NOMO-1 treated with dmso at 0.1 percent for 144 hours (cell line): ENCODE measurements around the gene MCM6.
A peak's percentile ranks its signal among the peaks of the same experiment; 100 is the strongest.
"Not testable (repeated sequence)": the region's sequence is repeated elsewhere in the genome, so short reads cannot be mapped to it uniquely, and the experiment has no call there.

Source experiments
- DNase-seq: peaks from one replicate; lab custom pipeline; 2025; ENCODE audit not compliant: unreplicated experiment; lab: John Stamatoyannopoulos, UW

Gene MCM6

GRCh38 chr2:135822855-135823254 is 53.4 kb downstream of the MCM6 start:
- DNase-seq = no peak

DNA sequence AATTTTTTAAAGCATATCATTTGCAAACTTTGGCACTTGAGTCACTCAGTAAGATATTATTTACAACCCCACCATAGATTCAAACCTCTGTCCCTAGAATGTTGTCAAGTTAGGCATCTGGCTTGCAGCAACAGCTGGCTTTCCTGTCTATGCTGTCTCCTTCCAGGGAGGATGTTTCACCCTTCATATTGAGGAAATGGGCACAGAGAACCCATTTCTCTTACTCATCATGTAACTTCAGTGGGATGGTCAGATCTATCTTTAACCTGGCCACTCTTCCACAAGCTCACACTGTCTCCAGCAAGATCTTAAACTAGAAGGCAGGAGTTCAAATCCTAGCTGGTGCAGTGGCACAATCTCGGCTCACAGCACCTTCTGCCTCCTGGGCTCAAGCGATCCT is 55.1 kb downstream of the MCM6 start:
- no peak for DNase-seq

DNA sequence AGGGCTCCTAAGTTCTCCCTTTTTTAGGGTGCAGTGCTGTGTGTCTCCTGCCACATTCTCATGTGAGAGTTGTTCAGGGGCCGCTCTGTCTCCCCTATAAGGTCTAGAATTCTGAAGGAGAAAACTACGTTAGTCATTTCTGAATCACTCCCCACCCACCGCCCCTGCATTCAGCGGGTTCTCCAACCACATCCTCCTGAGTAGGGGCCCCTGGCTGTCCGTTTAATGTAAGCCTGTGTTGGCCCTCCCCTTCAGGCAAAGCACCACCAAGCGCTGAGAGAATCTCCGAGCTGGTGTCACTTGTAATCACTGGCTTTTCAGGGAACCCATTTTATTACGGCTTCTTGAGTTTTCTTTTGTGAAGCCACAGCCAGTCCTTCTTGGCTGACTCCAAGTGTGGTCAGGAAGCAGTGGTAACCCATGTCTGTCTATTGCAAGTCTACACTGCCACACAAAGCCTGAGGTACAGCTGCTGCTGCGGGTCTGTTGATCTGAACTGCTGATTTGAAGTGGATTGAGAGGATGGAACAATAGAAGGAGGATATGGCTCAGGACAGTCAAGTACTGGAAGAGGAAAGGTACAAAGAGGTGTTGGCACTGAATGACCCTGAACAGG is 56.1 kb downstream of the MCM6 start:
- no peak for DNase-seq

DNA sequence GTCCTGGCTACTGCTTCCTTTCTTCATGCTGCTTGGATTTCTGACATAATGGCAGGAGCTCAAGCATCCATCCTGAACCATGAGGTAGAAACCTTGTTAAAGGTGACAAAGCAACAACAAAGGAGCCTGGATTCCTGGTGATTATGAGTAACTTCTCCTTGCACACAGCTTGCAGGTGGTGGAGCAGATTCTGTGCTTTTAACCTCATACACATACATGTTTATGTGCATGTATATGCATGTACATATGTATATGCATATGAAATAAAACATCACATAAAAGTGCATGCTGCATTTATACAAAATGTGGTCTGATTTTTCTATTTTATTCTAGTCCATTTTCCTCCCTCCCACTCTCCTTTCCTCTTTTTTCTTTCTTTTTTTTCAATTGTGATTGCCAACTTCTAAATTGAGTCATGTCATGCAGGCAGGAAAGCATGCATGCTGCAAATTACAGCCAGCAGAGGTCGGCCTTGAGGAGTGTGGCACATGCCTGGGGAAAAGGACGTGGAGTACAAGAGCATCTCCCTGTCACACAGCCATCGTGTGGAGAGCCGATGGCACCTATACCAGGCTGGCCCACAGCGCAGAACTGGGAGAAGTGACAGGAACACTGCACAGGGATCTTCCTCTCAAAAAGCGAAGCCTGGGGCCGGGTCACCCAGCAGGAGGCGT is 57.2 kb downstream of the MCM6 start:
- DNase-seq = no peak

DNA sequence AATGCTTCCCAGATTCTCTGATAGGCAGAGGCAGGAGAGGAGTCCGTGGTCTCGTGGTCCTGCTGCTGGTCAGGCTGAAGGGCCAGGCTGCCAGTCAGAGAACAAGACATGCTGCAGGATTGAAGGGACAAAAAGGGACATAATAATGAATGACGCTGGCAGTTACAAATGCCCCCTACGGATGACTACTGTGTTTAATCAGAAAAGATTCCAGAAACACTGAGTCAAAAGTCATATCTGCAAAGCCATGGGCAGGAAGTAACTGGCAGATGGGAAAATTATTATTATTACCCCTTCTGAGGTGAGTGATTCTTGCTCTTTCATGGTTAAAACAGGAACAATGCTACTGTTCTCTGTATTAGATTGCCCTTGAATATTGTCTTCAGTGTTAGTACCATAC is 58.3 kb downstream of the MCM6 start:
- DNase-seq = no peak

DNA sequence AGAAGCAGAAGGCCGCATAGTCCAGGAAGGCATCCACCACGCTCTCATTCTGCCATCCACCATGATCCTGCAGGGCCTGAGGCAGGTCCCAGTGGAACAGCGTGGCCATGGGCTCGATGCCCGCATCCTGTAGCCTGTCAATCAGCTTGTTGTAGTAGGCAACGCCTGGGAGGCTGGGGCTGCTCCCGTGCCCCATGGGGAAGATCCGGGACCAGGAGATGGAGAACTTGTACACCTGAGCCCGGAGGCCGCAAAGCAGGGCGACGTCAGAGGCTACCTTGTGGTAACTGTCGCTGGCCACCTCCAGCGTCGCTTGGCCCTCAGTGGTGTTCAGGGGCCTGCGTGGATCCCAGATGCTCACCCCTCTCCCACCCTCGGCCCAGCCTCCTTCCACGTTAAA is 58.8 kb downstream of the MCM6 start:
- no peak for DNase-seq

GRCh38 chr2:135815269-135815668 is 61.0 kb downstream of the MCM6 start:
- DNase-seq = no peak

GRCh38 chr2:135812907-135813511 is 63.2 kb downstream of the MCM6 start:
- no peak for DNase-seq

DNA sequence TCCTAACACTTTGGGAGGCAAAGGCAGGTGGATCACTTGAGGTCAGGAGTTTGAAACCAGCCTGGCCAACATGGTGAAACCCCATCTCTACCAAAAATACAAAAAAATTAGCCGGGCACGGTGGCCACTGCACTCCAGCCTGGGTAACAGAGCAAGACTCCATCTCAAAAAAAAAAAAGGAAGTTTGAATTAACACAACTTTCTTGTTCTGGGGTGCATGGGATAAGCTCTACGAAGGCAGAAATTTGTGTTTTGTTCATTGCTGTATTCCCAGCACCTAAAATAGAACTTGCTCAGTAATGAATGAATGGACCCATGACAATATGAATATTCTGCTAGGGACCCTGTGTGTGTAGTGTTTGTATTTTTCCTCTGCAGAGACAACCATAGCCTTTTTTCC is 68.4 kb downstream of the MCM6 start:
- not testable (repeated sequence) for DNase-seq

DNA sequence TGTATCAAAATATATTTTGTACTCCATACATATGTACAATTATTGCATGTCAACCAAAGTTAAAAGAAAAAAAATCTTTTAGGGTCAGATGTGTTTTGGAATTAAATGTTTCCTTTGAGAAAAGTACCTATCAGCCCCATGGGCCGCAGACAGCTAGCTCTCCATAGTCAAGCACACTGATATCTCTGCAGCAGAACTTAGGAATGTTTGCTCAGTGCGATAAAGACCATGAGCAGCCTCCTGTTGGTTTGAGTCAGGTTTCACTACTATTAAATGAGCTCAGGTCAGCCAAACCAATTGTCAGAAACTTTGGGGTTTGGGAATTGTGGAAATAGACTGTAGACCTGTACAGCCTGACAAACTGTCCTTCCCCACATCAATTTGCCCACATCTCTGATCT is 73.0 kb downstream of the MCM6 start:
- DNase-seq = no peak

GRCh38 chr2:135802350-135802749 is 73.9 kb downstream of the MCM6 start:
- no peak for DNase-seq

- DNase-seq = no peak
These were observed 75.5 kb downstream of the MCM6 start for GRCh38 chr2:135800513-135801460.

DNA sequence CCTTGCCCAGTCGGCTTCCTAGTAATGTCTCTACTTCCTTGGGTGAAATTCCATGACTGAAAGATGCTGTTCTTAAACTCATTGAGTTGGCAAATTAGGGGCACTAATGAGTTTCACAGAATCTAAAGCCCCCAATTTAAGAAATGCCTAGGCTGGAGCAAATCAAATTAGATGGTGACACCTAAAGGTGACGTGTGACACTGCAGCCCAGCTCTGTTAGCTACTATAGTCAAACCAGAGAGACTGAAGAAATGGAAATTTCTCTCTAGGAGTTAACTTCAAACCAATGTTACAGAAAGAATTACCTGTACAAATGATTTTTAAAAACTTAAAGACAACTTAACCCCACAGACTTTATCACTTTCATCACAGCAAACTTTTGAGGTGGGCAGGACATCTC is 76.5 kb downstream of the MCM6 start:
- no peak for DNase-seq

DNA sequence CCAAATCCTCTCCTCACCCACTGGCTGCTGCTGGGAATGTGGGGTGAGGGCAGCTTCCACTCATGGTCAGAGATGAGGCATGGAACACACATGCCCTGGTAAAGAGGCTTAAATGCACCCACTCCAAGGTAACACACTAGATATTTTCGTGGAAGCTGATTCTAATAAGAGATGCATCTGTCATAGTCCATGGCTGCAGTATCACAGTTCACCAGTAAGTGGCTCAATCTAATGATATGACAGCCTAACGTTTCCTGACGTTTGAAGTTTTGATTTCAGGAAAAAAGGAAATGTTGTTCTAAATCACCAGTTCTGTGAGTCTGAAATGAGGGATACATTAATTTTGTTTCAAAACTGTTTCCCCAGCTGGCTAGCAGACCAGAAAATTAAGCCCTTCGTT is 77.5 kb downstream of the MCM6 start:
- no peak for DNase-seq

DNA sequence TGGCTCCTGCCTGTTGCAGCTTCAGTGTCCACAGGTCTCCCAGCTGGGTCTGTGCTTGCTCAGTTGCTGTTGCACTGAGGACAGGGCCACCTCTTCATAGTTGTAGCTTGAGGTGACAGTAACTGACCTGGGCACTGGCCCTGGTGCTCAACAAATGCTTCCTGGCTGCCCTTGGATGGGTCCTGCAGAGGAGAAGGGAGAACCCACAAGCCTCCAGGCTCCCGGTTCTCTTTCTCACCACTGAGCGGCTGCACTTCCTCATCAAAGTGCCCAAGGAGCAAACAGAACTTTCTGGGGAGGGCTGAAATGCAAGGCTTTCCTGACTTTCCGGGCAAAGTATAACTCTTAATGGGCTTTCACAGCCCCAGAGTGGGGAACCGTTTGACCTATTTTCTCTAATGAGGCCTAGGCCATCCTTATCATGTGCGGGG is 78.0 kb downstream of the MCM6 start:
- no peak for DNase-seq

- peak; percentile 44 for DNase-seq
These were observed 78.6 kb downstream of the MCM6 start for GRCh38 chr2:135797497-135798274.

- DNase-seq = no peak
These were observed 79.6 kb downstream of the MCM6 start for GRCh38 chr2:135796606-135797005.

DNA sequence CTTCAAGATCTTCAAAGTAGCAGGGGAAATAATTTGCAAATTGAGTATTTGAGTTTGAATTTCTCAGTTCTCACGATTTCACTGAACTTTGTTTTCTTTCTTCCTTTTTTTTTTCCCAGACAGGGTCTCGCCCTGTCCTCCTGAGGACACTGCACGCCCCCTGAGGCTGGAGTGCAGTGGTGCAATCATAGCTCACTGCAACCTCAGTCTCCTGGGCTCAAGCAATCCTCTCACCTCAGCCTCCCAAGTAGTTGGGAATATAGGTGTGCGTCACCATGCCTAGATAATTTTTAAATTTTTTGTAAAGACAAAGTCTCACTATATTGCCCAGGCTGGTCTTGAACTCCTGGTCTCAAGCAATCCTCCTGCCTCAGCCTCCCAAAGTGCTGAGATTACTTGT is 80.6 kb downstream of the MCM6 start:
- not testable (repeated sequence) for DNase-seq

- no peak for DNase-seq
These were observed 83.7 kb downstream of the MCM6 start for GRCh38 chr2:135792401-135793150.
